GM21367 (cell line): ENCODE data around the gene MTARC1.
A peak's percentile ranks its signal among the peaks of the same experiment; 100 is the strongest.

ENCODE experiments used
- ATAC-seq: cut with Tn5 transposase; IDR thresholded peaks from one replicate; pipeline ENCODE4 v1.9.1; 2021; ENCODE audit not compliant: unreplicated experiment

MTARC1 gene

GRCh38 chr1:220803401-220804201 is 16.9 kb downstream of the MTARC1 start:
- no peak for ATAC-seq

- ATAC-seq: no peak
Observed at GRCh38 chr1:220804202-220804586, 17.5 kb downstream of the MTARC1 start.

GRCh38 chr1:220806408-220806807 is 19.7 kb downstream of the MTARC1 start:
- no peak for ATAC-seq

- ATAC-seq: no peak
Observed at GRCh38 chr1:220807726-220808125, 21.0 kb downstream of the MTARC1 start.

GRCh38 chr1:220808345-220809186 is 21.9 kb downstream of the MTARC1 start:
- ATAC-seq: no peak

- no peak for ATAC-seq
Observed at GRCh38 chr1:220809187-220809550, 22.5 kb downstream of the MTARC1 start.

GRCh38 chr1:220809704-220810103 is 23.0 kb downstream of the MTARC1 start:
- no peak for ATAC-seq

- peak; percentile 98 for ATAC-seq
Observed at GRCh38 chr1:220810179-220810653, 23.5 kb downstream of the MTARC1 start.

GRCh38 chr1:220810963-220811362 is 24.2 kb downstream of the MTARC1 start:
- ATAC-seq: no peak

GRCh38 chr1:220811695-220812094 is 25.0 kb downstream of the MTARC1 start:
- ATAC-seq: no peak

- no peak for ATAC-seq
Observed at GRCh38 chr1:220812308-220812707, 25.6 kb downstream of the MTARC1 start.

- no peak for ATAC-seq
Observed at GRCh38 chr1:220813013-220813412, 26.3 kb downstream of the MTARC1 start.

GRCh38 chr1:220815409-220815808 is 28.7 kb downstream of the MTARC1 start:
- no peak for ATAC-seq

- ATAC-seq: no peak
Observed at GRCh38 chr1:220817907-220818306, 31.2 kb downstream of the MTARC1 start.

GRCh38 chr1:220818421-220819173 is 31.9 kb downstream of the MTARC1 start:
- ATAC-seq: no peak

- ATAC-seq: no peak
Observed at GRCh38 chr1:220819467-220820026, 32.8 kb downstream of the MTARC1 start.

- no peak for ATAC-seq
Observed at GRCh38 chr1:220824031-220824989, 37.6 kb downstream of the MTARC1 start.

- no peak for ATAC-seq
Observed at GRCh38 chr1:220825819-220826551, 39.3 kb downstream of the MTARC1 start.

GRCh38 chr1:220826729-220827128 is 40.0 kb downstream of the MTARC1 start:
- no peak for ATAC-seq
